IPS DF 6.9 (cell line): ENCODE data around the gene SLC27A3.
"Not testable (repeated sequence)": the region's sequence is repeated elsewhere in the genome, so short reads cannot be mapped to it uniquely, and the experiment has no call there.

Experiments
- DNase-seq: peaks from one replicate; pipeline ENCODE4 v3.0.0-alpha.2; 2013; ENCODE audit warnings: low read depth, low spot score
- H3K27ac ChIP-seq: one replicate; pipeline ENCODE4 v1.5.1; 2013; ENCODE audit warnings: low read length, control low read depth
- H3K27me3 ChIP-seq: 2 replicates; pipeline ENCODE4 v1.6.1; 2013; ENCODE audit warnings: mild to moderate bottlenecking, low read length; ENCODE audit not compliant: control insufficient read depth, insufficient read depth
- H3K36me3 ChIP-seq: 2 replicates; pipeline ENCODE4 v1.6.1; 2013; ENCODE audit warnings: low read length; ENCODE audit not compliant: control insufficient read depth, insufficient read depth
- H3K4me1 ChIP-seq: 2 replicates; pipeline ENCODE4 v1.6.1; 2013; ENCODE audit warnings: low read length; ENCODE audit not compliant: control insufficient read depth, insufficient read depth
- H3K4me3 ChIP-seq: 2 replicates; pipeline ENCODE4 v1.5.1; 2013; ENCODE audit warnings: mild to moderate bottlenecking, low read length
- H3K9me3 ChIP-seq: 2 replicates; pipeline ENCODE4 v1.6.1; 2013; ENCODE audit warnings: low read length, inconsistent platforms; ENCODE audit not compliant: control insufficient read depth, insufficient read depth
- WGBS: extraction: QIAGEN DNeasy Blood & Tissue Kit; methylation state at CpG from one replicate; pipeline ENCODE4 v1.1.7; 2013; ENCODE audit warnings: mixed read lengths, missing lambda C conversion rate; ENCODE audit not compliant: insufficient read length, insufficient coverage; 5-methylcytosine and 5-hydroxymethylcytosine counted together

Gene SLC27A3

GRCh38 chr1:153763365-153764225, 11.6 kb upstream of the SLC27A3 start:
- Histone ChIP-seq H3K9me3 (no peaks in the 10 kb centered on the region), H3K36me3 (peaks cover 33% of the 10 kb centered on the region), H3K4me1 (no peaks in the 10 kb centered on the region), H3K27me3 (no peaks in the 10 kb centered on the region), H3K27ac (no peak overlapping the region), H3K4me3 (no peak overlapping the region)
- WGBS = no CpG with 5 or more reads among the region's 7 CpGs
- no peak for DNase-seq

GRCh38 chr1:153764310-153764709, 10.9 kb upstream of the SLC27A3 start:
- no peaks in the 10 kb centered on the region for H3K9me3 ChIP-seq
- no peak overlapping the region for H3K27ac ChIP-seq
- DNase-seq = no peak

GRCh38 chr1:153766663-153767062, 8.5 kb upstream of the SLC27A3 start:
- not testable (repeated sequence) for H3K27me3 ChIP-seq, H3K9me3 ChIP-seq, H3K4me1 ChIP-seq, H3K27ac ChIP-seq, H3K4me3 ChIP-seq, DNase-seq
- H3K36me3 ChIP-seq = peaks cover 35% of the 10 kb centered on the region
- no CpG with 5 or more reads among the region's 10 CpGs for WGBS

More at GRCh38 chr1:153764310-153764709, 10.9 kb upstream of the SLC27A3 start:
- H3K27me3 ChIP-seq = no peaks in the 10 kb centered on the region
- no peaks in the 10 kb centered on the region for H3K4me1 ChIP-seq
- WGBS = no CpG with 5 or more reads among the region's 5 CpGs
- H3K36me3 ChIP-seq = peaks cover 35% of the 10 kb centered on the region
- no peak overlapping the region for H3K4me3 ChIP-seq

DNA sequence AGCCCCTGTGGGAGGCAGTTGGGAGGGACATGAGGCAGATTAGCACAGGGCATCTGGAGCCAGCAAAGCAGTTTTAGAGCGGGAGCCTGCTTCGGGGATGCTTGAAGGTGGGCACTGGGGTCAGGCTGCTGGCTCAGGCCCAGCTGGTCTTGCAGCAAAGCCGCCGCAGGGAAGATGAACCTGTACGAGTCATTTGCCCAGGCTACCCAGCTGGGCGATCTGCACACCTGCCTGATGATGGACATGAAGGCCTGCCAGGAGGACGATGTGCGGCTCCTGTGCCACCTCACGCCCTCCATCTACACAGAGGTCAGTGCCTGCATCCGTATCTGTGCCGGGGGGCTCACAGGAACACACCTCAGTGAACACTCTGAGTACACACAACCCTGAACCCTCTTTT, 7.7 kb upstream of the SLC27A3 start:
- Histone ChIP-seq H3K36me3 (peaks cover 40% of the 10 kb centered on the region), H3K4me1 (no peaks in the 10 kb centered on the region), H3K9me3 (no peaks in the 10 kb centered on the region), H3K27me3 (no peaks in the 10 kb centered on the region), H3K27ac (no peak overlapping the region), H3K4me3 (no peak overlapping the region)
- WGBS = no CpG with 5 or more reads among the region's 11 CpGs
- no peak for DNase-seq

GRCh38 chr1:153768316-153769181, 6.7 kb upstream of the SLC27A3 start:
- no CpG with 5 or more reads among the region's 4 CpGs for WGBS
- H3K27ac ChIP-seq = no peak overlapping the region
- H3K4me1 ChIP-seq = no peaks in the 10 kb centered on the region
- no peaks in the 10 kb centered on the region for H3K9me3 ChIP-seq
- DNase-seq = no peak
- H3K4me3 ChIP-seq = no peak overlapping the region
- H3K36me3 ChIP-seq = peaks cover 41% of the 10 kb centered on the region
- H3K27me3 ChIP-seq = no peaks in the 10 kb centered on the region

GRCh38 chr1:153769221-153769620, 6.0 kb upstream of the SLC27A3 start:
- H3K4me1 ChIP-seq = no peaks in the 10 kb centered on the region
- WGBS = no CpG with 5 or more reads among the region's 3 CpGs
- no peaks in the 10 kb centered on the region for H3K27me3 ChIP-seq
- H3K9me3 ChIP-seq = no peaks in the 10 kb centered on the region
- peaks cover 38% of the 10 kb centered on the region for H3K36me3 ChIP-seq
- H3K27ac ChIP-seq = no peak overlapping the region
- H3K4me3 ChIP-seq = no peak overlapping the region
- no peak for DNase-seq

DNA sequence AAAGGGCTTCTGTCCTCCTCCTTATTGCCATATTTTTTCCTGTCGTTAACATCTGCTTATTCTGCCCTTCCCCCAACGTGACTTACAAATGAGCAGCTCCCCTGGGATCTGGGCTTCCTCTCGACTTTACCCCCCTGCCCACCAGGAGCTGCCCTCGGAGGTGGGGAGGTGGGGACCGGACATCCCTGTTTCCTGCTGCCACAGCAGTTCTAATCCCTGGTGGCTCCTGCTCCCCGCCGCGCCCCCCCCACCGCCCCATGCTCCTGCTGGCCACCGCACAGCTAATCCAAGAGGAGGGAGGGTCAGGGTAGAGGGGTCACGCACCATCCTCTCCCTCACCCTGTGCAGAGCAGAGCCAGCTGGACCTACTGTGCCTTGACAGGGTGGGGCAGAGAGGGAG, 4.4 kb upstream of the SLC27A3 start:
- Histone ChIP-seq H3K27ac (no peak overlapping the region), H3K4me3 (no peak overlapping the region), H3K36me3 (peaks cover 32% of the 10 kb centered on the region), H3K4me1 (0 out of 2 replicates have a peak, but pooled peaks cover 3% of the 10 kb centered on the region), H3K9me3 (no peaks in the 10 kb centered on the region), H3K27me3 (no peaks in the 10 kb centered on the region)
- no CpG with 5 or more reads among the region's 11 CpGs for WGBS
- DNase-seq = no peak

DNA sequence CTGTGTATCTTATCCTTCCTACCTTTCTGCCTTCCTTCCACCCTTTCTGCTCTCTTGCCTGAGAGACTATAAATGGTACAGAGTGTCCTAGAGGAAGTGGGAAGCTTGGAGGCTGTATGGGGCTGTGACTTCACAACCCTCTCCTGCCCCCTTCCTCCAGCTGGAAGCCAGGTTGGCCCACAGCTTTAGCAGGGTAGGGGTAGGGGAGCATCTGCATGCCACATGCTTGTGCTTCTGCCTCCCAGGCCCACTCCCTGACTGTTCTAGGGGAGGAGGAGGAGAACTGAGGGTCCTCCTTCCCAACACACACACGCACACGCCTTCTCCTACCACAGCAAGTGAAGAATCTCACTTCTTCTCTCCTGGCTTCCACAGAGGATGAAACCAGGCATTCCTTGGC, 3.9 kb upstream of the SLC27A3 start:
- no peak overlapping the region for H3K4me3 ChIP-seq
- H3K27ac ChIP-seq = no peak overlapping the region
- DNase-seq = no peak
- 0 out of 2 replicates have a peak, but pooled peaks cover 3% of the 10 kb centered on the region for H3K4me1 ChIP-seq
- no CpG with 5 or more reads among the region's 2 CpGs for WGBS
- no peaks in the 10 kb centered on the region for H3K27me3 ChIP-seq
- H3K36me3 ChIP-seq = peaks cover 32% of the 10 kb centered on the region
- no peaks in the 10 kb centered on the region for H3K9me3 ChIP-seq

DNA sequence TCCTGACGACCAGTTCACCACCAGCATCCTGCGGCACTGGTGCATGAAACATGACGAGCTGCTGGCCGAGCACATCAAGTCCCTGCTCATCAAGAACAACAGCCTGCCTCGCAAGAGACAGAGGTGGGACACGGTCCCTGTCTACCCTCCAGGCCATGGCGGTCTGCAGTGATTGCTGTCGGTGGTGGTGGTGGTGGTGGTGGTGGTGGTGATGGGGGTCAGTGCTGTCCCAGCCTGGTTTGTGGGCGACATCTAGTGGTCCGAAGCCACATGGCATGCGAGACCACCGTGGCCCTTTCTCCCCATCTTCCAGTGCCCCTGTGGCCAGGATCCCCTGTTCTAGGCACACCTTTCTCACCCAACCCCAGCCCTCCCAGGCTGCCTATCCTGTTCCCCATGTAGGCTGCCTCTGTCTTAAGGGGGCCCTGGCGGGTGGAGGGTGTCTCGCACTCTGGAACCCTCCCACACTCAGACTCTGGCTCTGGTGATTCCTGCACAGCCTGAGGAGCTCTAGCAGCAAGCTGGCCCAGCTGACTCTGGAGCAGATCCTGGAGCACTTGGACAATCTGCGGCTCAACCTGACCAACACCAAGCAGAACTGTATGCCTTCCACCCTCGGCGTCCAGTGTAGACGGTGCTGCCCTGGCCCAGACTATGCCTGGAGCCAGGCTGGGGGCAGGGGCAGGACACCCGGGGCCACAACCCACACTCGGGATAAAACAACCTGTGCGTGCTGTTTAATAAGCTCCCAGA, 3.2 kb upstream of the SLC27A3 start:
- Histone ChIP-seq H3K36me3 (peaks cover 32% of the 10 kb centered on the region), H3K27me3 (no peaks in the 10 kb centered on the region), H3K4me1 (0 out of 2 replicates have a peak, but pooled peaks cover 3% of the 10 kb centered on the region), H3K27ac (no peak overlapping the region), H3K4me3 (no peak overlapping the region), H3K9me3 (no peaks in the 10 kb centered on the region)
- no peak for DNase-seq
- WGBS = no CpG with 5 or more reads among the region's 21 CpGs
